ENCODE data around the gene S100A12. TPM values are rescaled to one million over a fixed set of nuclear protein-coding genes. Genes with fewer than 3 reads are reported as not detected.

Gene S100A12
- total and polyA plus RNA-seq, 2 donors (not counting 3 experiments of a cell fraction or from before 2014, with no cell fraction given), result not detected

- no TSS peak for BruUV-seq (replicated peaks)
- ChIA-PET POLR2A (no interaction called here), CTCF (interaction anchor here (1.0 kb wide), 1 partner anchor 9 kb away, joined by 3 read pairs; no protein-coding TSS in a partner anchor)
- no peak for TF ChIP-seq CTCF (IDR thresholded peaks at IDR 0.05; ENCODE audit: extremely low read depth in 1 of 2, insufficient read depth in 1 of 2, low read depth in 1 of 2, low read length in 2 of 2)
- TF ChIP-seq FOS (IDR thresholded peaks at IDR 0.05; ENCODE audit: borderline replicate concordance, insufficient read depth, low read length), result no peak
- no peak for TF ChIP-seq GATA2 (IDR thresholded peaks at IDR 0.05; ENCODE audit: insufficient read depth, insufficient read length, low read depth, low read length)
- peak; percentile 41 for TF ChIP-seq JUN (IDR thresholded peaks at IDR 0.05; ENCODE audit: borderline replicate concordance, insufficient read depth, insufficient read length, low read depth)
- no peak for TF ChIP-seq MYC (IDR thresholded peaks at IDR 0.05; ENCODE audit: low read depth, low read length)
- DNase-seq (ENCODE audit: low read depth, low spot score) (peak; percentile 70), FAIRE-seq (peak; percentile 91)
- H3K79me2 ChIP-seq (ENCODE audit: control insufficient read depth, insufficient read depth, low read length), result no peaks in the 10 kb centered on the region
- intact Hi-C loops (cut with micrococcal nuclease), result loop anchor here (1.0 kb wide), 1 partner anchor 30 kb away; no protein-coding TSS in a partner anchor
- H3K9me3 ChIP-seq (replicated peaks; ENCODE audit: control insufficient read depth, insufficient read depth, low read length), result no peaks in the 10 kb centered on the region
- no peaks in the 10 kb centered on the region for H3K36me3 ChIP-seq (ENCODE audit: control insufficient read depth in 2 of 2, extremely low read depth in 1 of 2, insufficient read depth in 2 of 2, low read length in 2 of 2)
- no peaks in the 10 kb centered on the region for H3K9me1 ChIP-seq (replicated peaks; ENCODE audit: control insufficient read depth, extremely low read depth, insufficient read depth, low read length)
- no peak overlapping the region for H3K9ac ChIP-seq (replicated peaks; ENCODE audit: extremely low read depth, insufficient read depth, low read length)
- no peak overlapping the region for H2AFZ ChIP-seq (ENCODE audit: low read depth, low read length)
- dilution Hi-C loops (cut with MboI; ENCODE audit: extremely low pct_ligation_motif_present, low sequenced_read_pairs), result no loop called here
- H3K4me3 ChIP-seq (replicated peaks in 1 of 3; ENCODE audit: insufficient read depth in 1 of 3, low read depth in 1 of 3, low read length in 3 of 3), result no peak overlapping the region
- H3K4me1 ChIP-seq (ENCODE audit: control insufficient read depth, extremely low read depth, insufficient read depth, low read length), result no peaks in the 10 kb centered on the region
- no peak overlapping the region for H3K4me2 ChIP-seq (ENCODE audit: insufficient read depth, low read length)
- no peak overlapping the region for H3K27ac ChIP-seq (ENCODE audit: insufficient read depth, low read depth, low read length)
- H4K20me1 ChIP-seq (replicated peaks; ENCODE audit: control insufficient read depth, extremely low read depth, insufficient read depth, low read length), result no peaks in the 10 kb centered on the region
- no peaks in the 10 kb centered on the region for H3K27me3 ChIP-seq (ENCODE audit: control insufficient read depth in 2 of 2, insufficient read depth in 2 of 2, low read length in 2 of 2)
These were observed 47.1 kb upstream of the S100A12 start for GRCh38 chr1:153422450-153423068.

- Histone ChIP-seq H3K36me3 (ENCODE audit: control insufficient read depth in 2 of 2, extremely low read depth in 1 of 2, insufficient read depth in 2 of 2, low read length in 2 of 2) (no peaks in the 10 kb centered on the region), H3K4me3 (replicated peaks in 1 of 3; ENCODE audit: insufficient read depth in 1 of 3, low read depth in 1 of 3, low read length in 3 of 3) (no peak overlapping the region), H3K4me1 (ENCODE audit: control insufficient read depth, extremely low read depth, insufficient read depth, low read length) (no peaks in the 10 kb centered on the region), H4K20me1 (replicated peaks; ENCODE audit: control insufficient read depth, extremely low read depth, insufficient read depth, low read length) (no peaks in the 10 kb centered on the region), H3K4me2 (ENCODE audit: insufficient read depth, low read length) (no peak overlapping the region), H3K79me2 (ENCODE audit: control insufficient read depth, insufficient read depth, low read length) (no peaks in the 10 kb centered on the region), H3K27ac (ENCODE audit: insufficient read depth, low read depth, low read length) (no peak overlapping the region), H3K9ac (replicated peaks; ENCODE audit: extremely low read depth, insufficient read depth, low read length) (no peak overlapping the region), H3K9me1 (replicated peaks; ENCODE audit: control insufficient read depth, extremely low read depth, insufficient read depth, low read length) (no peaks in the 10 kb centered on the region), H2AFZ (ENCODE audit: low read depth, low read length) (no peak overlapping the region), H3K9me3 (replicated peaks; ENCODE audit: control insufficient read depth, insufficient read depth, low read length) (no peaks in the 10 kb centered on the region), H3K27me3 (ENCODE audit: control insufficient read depth in 2 of 2, insufficient read depth in 2 of 2, low read length in 2 of 2) (no peaks in the 10 kb centered on the region)
- ChIA-PET POLR2A (no interaction called here), CTCF (no interaction called here)
- dilution Hi-C loops (cut with MboI; ENCODE audit: extremely low pct_ligation_motif_present, low sequenced_read_pairs) (no loop called here), intact Hi-C loops (cut with micrococcal nuclease) (no loop called here)
- no peak for FAIRE-seq
- BruUV-seq (replicated peaks), result no TSS peak
- DNase-seq (ENCODE audit: low read depth, low spot score), result no peak
- no peak for TF ChIP-seq FOS (IDR thresholded peaks at IDR 0.05; ENCODE audit: borderline replicate concordance, insufficient read depth, low read length)
- TF ChIP-seq EZH2 (IDR thresholded peaks at IDR 0.05; ENCODE audit: borderline replicate concordance, low read depth, low read length, severe bottlenecking), result no peak
- TF ChIP-seq POLR2AphosphoS5 (IDR thresholded peaks at IDR 0.05; ENCODE audit: insufficient read depth, low read depth, low read length), result no peak
- TF ChIP-seq POLR2A (IDR thresholded peaks at IDR 0.05; ENCODE audit: low read depth, low read length), result no peak
- no peak for TF ChIP-seq JUN (IDR thresholded peaks at IDR 0.05; ENCODE audit: borderline replicate concordance, insufficient read depth, insufficient read length, low read depth)
- TF ChIP-seq MYC (IDR thresholded peaks at IDR 0.05; ENCODE audit: low read depth, low read length), result no peak
- TF ChIP-seq GATA2 (IDR thresholded peaks at IDR 0.05; ENCODE audit: insufficient read depth, insufficient read length, low read depth, low read length), result no peak
- no peak for TF ChIP-seq CTCF (IDR thresholded peaks at IDR 0.05; ENCODE audit: extremely low read depth in 1 of 2, insufficient read depth in 1 of 2, low read depth in 1 of 2, low read length in 2 of 2)
- TF ChIP-seq MAX (IDR thresholded peaks at IDR 0.05; ENCODE audit: insufficient read depth, insufficient read length), result no peak
These were observed 44.9 kb upstream of the S100A12 start for GRCh38 chr1:153420306-153420705.
